EL (cell line): ENCODE results near the gene ENTPD6.
"Not testable (repeated sequence)": the region's sequence is repeated elsewhere in the genome, so short reads cannot be mapped to it uniquely, and the experiment has no call there.

Experiments
- DNase-seq: peaks from one replicate; pipeline ENCODE4 v3.0.0-alpha.2; 2016

The ENTPD6 gene

GRCh38 chr20:25195014-25195961 lies at the start of gene ENTPD6:
TSS of gene ENTPD6 (plus strand) at chr20:25195712. CDS start at chr20:25206537, 10,825 bp downstream.
- peak; percentile 89 for DNase-seq

- DNase-seq, result no peak
Measured at GRCh38 chr20:25146976-25147375, 48.5 kb upstream of the ENTPD6 start.

GRCh38 chr20:25147716-25148115 lies 47.8 kb upstream of the ENTPD6 start:
- DNase-seq, result no peak

GRCh38 chr20:25148181-25148981 lies 47.1 kb upstream of the ENTPD6 start:
- DNase-seq, result peak; percentile 37

- no peak for DNase-seq
Measured at GRCh38 chr20:25148982-25149846, 46.3 kb upstream of the ENTPD6 start.

GRCh38 chr20:25150016-25150415 lies 45.5 kb upstream of the ENTPD6 start:
- no peak for DNase-seq

- no peak for DNase-seq
Measured at GRCh38 chr20:25158043-25158442, 37.5 kb upstream of the ENTPD6 start.

- no peak for DNase-seq
Measured at GRCh38 chr20:25160467-25160866, 35.0 kb upstream of the ENTPD6 start.

GRCh38 chr20:25160897-25161296 lies 34.6 kb upstream of the ENTPD6 start:
- no peak for DNase-seq

- DNase-seq, result no peak
Measured at GRCh38 chr20:25165128-25165527, 30.4 kb upstream of the ENTPD6 start.

- not testable (repeated sequence) for DNase-seq
Measured at GRCh38 chr20:25166105-25166782, 29.3 kb upstream of the ENTPD6 start.

- DNase-seq, result no peak
Measured at GRCh38 chr20:25173321-25173720, 22.2 kb upstream of the ENTPD6 start.

- DNase-seq, result no peak
Measured at GRCh38 chr20:25173886-25174308, 21.6 kb upstream of the ENTPD6 start.

- DNase-seq, result no peak
Measured at GRCh38 chr20:25176184-25176583, 19.3 kb upstream of the ENTPD6 start.

- DNase-seq, result peak; percentile 66
Measured at GRCh38 chr20:25177890-25178321, 17.6 kb upstream of the ENTPD6 start.

- DNase-seq, result peak; percentile 95
Measured at GRCh38 chr20:25178563-25179438, 16.7 kb upstream of the ENTPD6 start.

- no peak for DNase-seq
Measured at GRCh38 chr20:25179439-25180089, 15.9 kb upstream of the ENTPD6 start.

- not testable (repeated sequence) for DNase-seq
Measured at GRCh38 chr20:25184391-25184790, 11.1 kb upstream of the ENTPD6 start.

- no peak for DNase-seq
Measured at GRCh38 chr20:25187220-25187619, 8.3 kb upstream of the ENTPD6 start.

GRCh38 chr20:25187635-25188034 lies 7.9 kb upstream of the ENTPD6 start:
- DNase-seq, result no peak
